PC-3 (cell line): Measurements from ENCODE around the gene B3GAT1.

Source experiments
- EZH2 ChIP-seq: fragments of 300-600 bp; sonication (generic); IDR thresholded peaks from one replicate; pipeline ENCODE4 v1.6.1; 2017; ENCODE audit warnings: antibody characterized with exemption, mild to moderate bottlenecking, low read length; ENCODE audit not compliant: unreplicated experiment
- TF ChIP-seq, protein P1 (sequence below): fragments of 300-600 bp; sonication (generic); conservative IDR thresholded peaks from 2 replicates; pipeline ENCODE4 v1.5.1; 2017; ENCODE audit warnings: antibody characterized with exemption, low read depth, mild to moderate bottlenecking, low read length

DNA sequence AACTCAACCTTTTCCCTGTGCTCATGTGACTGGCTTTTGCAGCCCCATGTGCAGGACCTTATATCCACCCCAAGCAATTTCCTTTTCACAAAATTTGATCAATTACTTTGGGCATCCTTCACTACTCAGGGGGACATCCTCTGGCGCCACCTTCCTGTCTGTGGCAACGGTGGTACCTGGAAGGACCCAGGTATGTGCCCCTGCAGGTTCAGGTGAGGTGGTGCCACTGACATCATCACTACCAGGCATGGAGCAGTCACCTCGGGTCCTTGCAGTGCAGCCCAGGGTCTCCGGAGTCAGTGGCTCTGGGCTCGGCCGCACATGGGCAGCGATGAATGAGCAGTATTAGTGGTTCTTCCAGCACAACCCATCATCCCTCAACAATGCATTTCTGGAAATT, 37.7 kb upstream of the B3GAT1 start:
- TF ChIP-seq, protein P1, sequence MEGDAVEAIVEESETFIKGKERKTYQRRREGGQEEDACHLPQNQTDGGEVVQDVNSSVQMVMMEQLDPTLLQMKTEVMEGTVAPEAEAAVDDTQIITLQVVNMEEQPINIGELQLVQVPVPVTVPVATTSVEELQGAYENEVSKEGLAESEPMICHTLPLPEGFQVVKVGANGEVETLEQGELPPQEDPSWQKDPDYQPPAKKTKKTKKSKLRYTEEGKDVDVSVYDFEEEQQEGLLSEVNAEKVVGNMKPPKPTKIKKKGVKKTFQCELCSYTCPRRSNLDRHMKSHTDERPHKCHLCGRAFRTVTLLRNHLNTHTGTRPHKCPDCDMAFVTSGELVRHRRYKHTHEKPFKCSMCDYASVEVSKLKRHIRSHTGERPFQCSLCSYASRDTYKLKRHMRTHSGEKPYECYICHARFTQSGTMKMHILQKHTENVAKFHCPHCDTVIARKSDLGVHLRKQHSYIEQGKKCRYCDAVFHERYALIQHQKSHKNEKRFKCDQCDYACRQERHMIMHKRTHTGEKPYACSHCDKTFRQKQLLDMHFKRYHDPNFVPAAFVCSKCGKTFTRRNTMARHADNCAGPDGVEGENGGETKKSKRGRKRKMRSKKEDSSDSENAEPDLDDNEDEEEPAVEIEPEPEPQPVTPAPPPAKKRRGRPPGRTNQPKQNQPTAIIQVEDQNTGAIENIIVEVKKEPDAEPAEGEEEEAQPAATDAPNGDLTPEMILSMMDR: no peak
- no peak for TF ChIP-seq EZH2
